T-helper 2 cell treated with Interferon-gamma antibody and Interleukin-4, amounts not matched to agents 5 μg/mL and 100 μg/mL, for 36 hours (primary cell): Measurements from ENCODE around the gene MAF.

Experiments
- DNase-seq: peaks from one replicate; pipeline ENCODE4 v3.0.0; 2021; ENCODE audit warnings: low spot score
- H3K27ac Mint-ChIP-seq: one replicate; pipeline ENCODE4 v1.8.0; 2021; ENCODE audit warnings: mild to moderate bottlenecking, mixed read lengths
- H3K27me3 Mint-ChIP-seq: one replicate; pipeline ENCODE4 v1.8.0; 2021; ENCODE audit warnings: low read depth, mixed read lengths
- H3K36me3 Mint-ChIP-seq: one replicate; pipeline ENCODE4 v1.8.0; 2021; ENCODE audit warnings: low read depth, mixed read lengths
- H3K4me1 Mint-ChIP-seq: one replicate; pipeline ENCODE4 v1.8.0; 2021; ENCODE audit warnings: low read depth, mixed read lengths
- H3K4me3 Mint-ChIP-seq: one replicate; pipeline ENCODE4 v1.8.0; 2022; ENCODE audit warnings: mild to moderate bottlenecking, moderate library complexity, mixed read lengths
- H3K9me3 Mint-ChIP-seq: one replicate; pipeline ENCODE4 v1.8.0; 2021; ENCODE audit warnings: mixed read lengths

The MAF gene

GRCh38 chr16:79593074-79593531, 7.4 kb downstream of the MAF start:
- Mint-ChIP-seq H3K36me3 (peaks cover 48% of the 10 kb centered on the region), H3K27me3 (peaks cover 17% of the 10 kb centered on the region), H3K4me1 (peaks cover 28% of the 10 kb centered on the region), H3K9me3 (no peaks in the 10 kb centered on the region), H3K4me3 (no peak overlapping the region), H3K27ac (no peak overlapping the region)
- DNase-seq = no peak

GRCh38 chr16:79592186-79592585, 8.4 kb downstream of the MAF start:
- Mint-ChIP-seq H3K27ac (no peak overlapping the region), H3K4me3 (no peak overlapping the region)

GRCh38 chr16:79589601-79590102, 10.9 kb downstream of the MAF start:
- Mint-ChIP-seq H3K36me3 (peaks cover 21% of the 10 kb centered on the region), H3K9me3 (no peaks in the 10 kb centered on the region), H3K27me3 (peaks cover 38% of the 10 kb centered on the region), H3K4me3 (peak overlapping the region; percentile 32), H3K4me1 (peaks cover 9% of the 10 kb centered on the region), H3K27ac (no peak overlapping the region)
- no peak for DNase-seq

More at GRCh38 chr16:79592186-79592585, 8.4 kb downstream of the MAF start:
- H3K4me1 Mint-ChIP-seq = peaks cover 27% of the 10 kb centered on the region
- H3K36me3 Mint-ChIP-seq = peaks cover 41% of the 10 kb centered on the region
- H3K9me3 Mint-ChIP-seq = no peaks in the 10 kb centered on the region
- H3K27me3 Mint-ChIP-seq = peaks cover 26% of the 10 kb centered on the region
- no peak for DNase-seq

- no peak for DNase-seq
- peaks cover 4% of the 10 kb centered on the region for H3K4me1 Mint-ChIP-seq
- peaks cover 7% of the 10 kb centered on the region for H3K36me3 Mint-ChIP-seq
- H3K27ac Mint-ChIP-seq = no peak overlapping the region
- H3K27me3 Mint-ChIP-seq = peaks cover 52% of the 10 kb centered on the region
- no peak overlapping the region for H3K4me3 Mint-ChIP-seq
- H3K9me3 Mint-ChIP-seq = no peaks in the 10 kb centered on the region
Observed at GRCh38 chr16:79587897-79588296, 12.6 kb downstream of the MAF start.

GRCh38 chr16:79587296-79587695, 13.2 kb downstream of the MAF start:
- peaks cover 3% of the 10 kb centered on the region for H3K36me3 Mint-ChIP-seq
- peaks cover 4% of the 10 kb centered on the region for H3K4me1 Mint-ChIP-seq
- DNase-seq = no peak
- H3K9me3 Mint-ChIP-seq = no peaks in the 10 kb centered on the region
- no peak overlapping the region for H3K4me3 Mint-ChIP-seq
- H3K27me3 Mint-ChIP-seq = peaks cover 55% of the 10 kb centered on the region
- H3K27ac Mint-ChIP-seq = no peak overlapping the region

GRCh38 chr16:79582789-79583188, 17.7 kb downstream of the MAF start:
- no peak overlapping the region for H3K27ac Mint-ChIP-seq
- H3K9me3 Mint-ChIP-seq = no peaks in the 10 kb centered on the region
- no peaks in the 10 kb centered on the region for H3K36me3 Mint-ChIP-seq

GRCh38 chr16:79580453-79581191, 19.9 kb downstream of the MAF start:
- no peaks in the 10 kb centered on the region for H3K9me3 Mint-ChIP-seq
- no peak overlapping the region for H3K4me3 Mint-ChIP-seq
- no peaks in the 10 kb centered on the region for H3K4me1 Mint-ChIP-seq
- no peak for DNase-seq
- peaks cover 52% of the 10 kb centered on the region for H3K27me3 Mint-ChIP-seq
- no peak overlapping the region for H3K27ac Mint-ChIP-seq
- H3K36me3 Mint-ChIP-seq = no peaks in the 10 kb centered on the region

More at GRCh38 chr16:79582789-79583188, 17.7 kb downstream of the MAF start:
- Mint-ChIP-seq H3K4me1 (no peaks in the 10 kb centered on the region), H3K27me3 (peaks cover 55% of the 10 kb centered on the region), H3K4me3 (no peak overlapping the region)
- DNase-seq = no peak

GRCh38 chr16:79576602-79577001, 23.9 kb downstream of the MAF start:
- H3K4me1 Mint-ChIP-seq = no peaks in the 10 kb centered on the region
- no peak for DNase-seq
- no peak overlapping the region for H3K27ac Mint-ChIP-seq
- H3K9me3 Mint-ChIP-seq = no peaks in the 10 kb centered on the region
- H3K36me3 Mint-ChIP-seq = no peaks in the 10 kb centered on the region
- H3K27me3 Mint-ChIP-seq = peaks cover 43% of the 10 kb centered on the region
- no peak overlapping the region for H3K4me3 Mint-ChIP-seq

GRCh38 chr16:79573884-79574283, 26.7 kb downstream of the MAF start:
- H3K4me1 Mint-ChIP-seq = no peaks in the 10 kb centered on the region
- H3K27ac Mint-ChIP-seq = no peak overlapping the region
- DNase-seq = no peak
- no peaks in the 10 kb centered on the region for H3K36me3 Mint-ChIP-seq
- peaks cover 43% of the 10 kb centered on the region for H3K27me3 Mint-ChIP-seq
- H3K9me3 Mint-ChIP-seq = no peaks in the 10 kb centered on the region
- H3K4me3 Mint-ChIP-seq = no peak overlapping the region

- H3K4me3 Mint-ChIP-seq = no peak overlapping the region
- DNase-seq = no peak
- no peak overlapping the region for H3K27ac Mint-ChIP-seq
- peaks cover 43% of the 10 kb centered on the region for H3K27me3 Mint-ChIP-seq
- no peaks in the 10 kb centered on the region for H3K36me3 Mint-ChIP-seq
- no peaks in the 10 kb centered on the region for H3K9me3 Mint-ChIP-seq
- no peaks in the 10 kb centered on the region for H3K4me1 Mint-ChIP-seq
Observed at GRCh38 chr16:79573071-79573470, 27.5 kb downstream of the MAF start.

- Mint-ChIP-seq H3K4me3 (no peak overlapping the region), H3K27ac (no peak overlapping the region), H3K27me3 (peaks cover 39% of the 10 kb centered on the region), H3K4me1 (no peaks in the 10 kb centered on the region), H3K36me3 (no peaks in the 10 kb centered on the region), H3K9me3 (no peaks in the 10 kb centered on the region)
- DNase-seq = no peak
Observed at GRCh38 chr16:79571903-79572535, 28.5 kb downstream of the MAF start.

- Mint-ChIP-seq H3K4me3 (no peak overlapping the region), H3K27me3 (peaks cover 37% of the 10 kb centered on the region), H3K4me1 (no peaks in the 10 kb centered on the region), H3K36me3 (no peaks in the 10 kb centered on the region), H3K27ac (no peak overlapping the region), H3K9me3 (no peaks in the 10 kb centered on the region)
- DNase-seq = no peak
Observed at GRCh38 chr16:79571065-79571902, 29.3 kb downstream of the MAF start.

GRCh38 chr16:79564671-79565107, 35.8 kb downstream of the MAF start:
- DNase-seq = no peak
- Mint-ChIP-seq H3K27me3 (peaks cover 10% of the 10 kb centered on the region), H3K4me3 (no peak overlapping the region), H3K4me1 (no peaks in the 10 kb centered on the region), H3K27ac (no peak overlapping the region), H3K36me3 (no peaks in the 10 kb centered on the region), H3K9me3 (no peaks in the 10 kb centered on the region)

- no peaks in the 10 kb centered on the region for H3K36me3 Mint-ChIP-seq
- H3K4me3 Mint-ChIP-seq = no peak overlapping the region
- H3K4me1 Mint-ChIP-seq = no peaks in the 10 kb centered on the region
- H3K27ac Mint-ChIP-seq = no peak overlapping the region
- peaks cover 9% of the 10 kb centered on the region for H3K27me3 Mint-ChIP-seq
- DNase-seq = no peak
- H3K9me3 Mint-ChIP-seq = no peaks in the 10 kb centered on the region
Observed at GRCh38 chr16:79563921-79564320, 36.6 kb downstream of the MAF start.
